AG09309 (cell line): ENCODE results near the gene RELN.
A peak's percentile ranks its signal among the peaks of the same experiment; 100 is the strongest.

Experiments used
- DNase-seq: peaks from one replicate; pipeline ENCODE4 v3.0.0-alpha.2; 2010; ENCODE audit warnings: low read depth
- H3K4me3 ChIP-seq: 2 replicates; pipeline ENCODE4 v1.5.1; 2011; ENCODE audit warnings: mild to moderate bottlenecking, low read depth, low read length, moderate library complexity; ENCODE audit not compliant: control insufficient read depth
- CTCF ChIP-seq: IDR thresholded peaks from 2 replicates; pipeline ENCODE4 v1.5.1; 2011; ENCODE audit warnings: mild to moderate bottlenecking, low read depth, low read length, inconsistent platforms; ENCODE audit not compliant: insufficient read depth, control insufficient read depth; ENCODE audit errors: missing control alignments

RELN gene

DNA sequence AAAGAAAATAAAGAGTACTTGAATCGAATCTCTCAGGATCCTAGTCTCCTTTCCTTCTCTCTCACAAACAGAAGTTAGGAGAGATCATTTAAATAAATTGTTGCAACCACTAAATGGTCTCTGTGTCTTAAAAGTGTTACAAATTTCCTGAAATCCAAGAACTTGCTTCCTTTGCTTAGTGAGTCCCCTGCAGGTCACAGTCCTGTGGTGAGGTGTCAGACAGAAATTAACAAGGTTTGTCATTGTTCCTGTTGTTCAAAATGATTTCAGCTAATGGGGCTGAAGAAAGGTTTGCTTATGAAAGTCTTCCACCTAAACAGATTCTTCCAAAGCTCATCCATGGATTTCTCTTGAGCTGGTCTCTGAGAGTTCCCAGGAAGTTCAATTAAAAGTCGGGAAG lies 391.9 kb downstream of the RELN start:
- TF ChIP-seq CTCF, result no peak
- DNase-seq, result no peak

GRCh38 chr7:103594186-103594585 lies 395.3 kb downstream of the RELN start:
- no peak for TF ChIP-seq CTCF
- no peak overlapping the region for H3K4me3 ChIP-seq
- DNase-seq, result no peak

More for the DNA sequence above, 391.9 kb downstream of the RELN start:
- no peak overlapping the region for H3K4me3 ChIP-seq

GRCh38 chr7:103593691-103594090 lies 395.8 kb downstream of the RELN start:
- DNase-seq, result peak; percentile 28
- H3K4me3 ChIP-seq, result no peak overlapping the region
- TF ChIP-seq CTCF, result no peak

GRCh38 chr7:103592844-103593243 lies 396.6 kb downstream of the RELN start:
- no peak overlapping the region for H3K4me3 ChIP-seq
- no peak for DNase-seq
- no peak for TF ChIP-seq CTCF

DNA sequence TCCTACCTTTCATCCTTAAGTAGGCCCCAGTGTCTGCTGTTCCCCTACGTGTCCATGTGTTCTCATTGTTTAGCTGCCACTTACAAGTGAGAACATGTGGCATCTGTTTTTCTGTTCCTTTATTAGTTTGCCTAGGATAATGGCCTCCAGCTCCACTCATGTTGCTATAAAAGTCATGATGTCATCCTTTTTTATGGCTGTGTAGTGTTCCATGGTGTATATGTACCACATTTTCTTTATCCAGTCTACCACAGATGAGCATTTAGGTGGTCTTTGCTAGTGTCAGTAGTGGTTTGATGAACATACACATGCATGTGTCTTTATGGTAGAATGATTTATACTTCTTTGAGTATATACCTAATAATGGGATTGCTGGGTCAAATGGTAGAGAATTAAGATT lies 397.3 kb downstream of the RELN start:
- TF ChIP-seq CTCF, result no peak
- no peak overlapping the region for H3K4me3 ChIP-seq
- no peak for DNase-seq

GRCh38 chr7:103580031-103580430 lies 409.4 kb downstream of the RELN start:
- no peak for DNase-seq
- no peak for TF ChIP-seq CTCF
- H3K4me3 ChIP-seq, result no peak overlapping the region

DNA sequence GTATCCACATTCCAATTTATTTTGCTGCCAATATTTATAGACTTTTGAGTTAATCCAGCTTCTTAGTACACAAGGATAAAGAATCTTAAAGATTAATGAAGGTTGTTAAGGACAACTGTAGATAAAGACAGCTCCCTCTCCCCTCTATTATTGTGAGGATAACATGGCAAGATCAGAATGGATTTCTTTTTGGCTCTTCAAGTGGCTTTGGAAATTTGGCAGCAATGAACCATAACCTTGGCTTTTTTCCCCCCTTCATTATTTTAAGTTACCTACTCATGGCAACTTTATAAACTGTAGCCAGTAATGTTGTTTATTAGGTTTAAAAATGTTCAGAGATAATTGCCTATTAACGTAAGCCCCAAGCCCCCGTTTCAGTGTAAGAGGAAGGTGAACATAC lies 412.4 kb downstream of the RELN start:
- no peak overlapping the region for H3K4me3 ChIP-seq
- TF ChIP-seq CTCF, result no peak

More for the DNA sequence above, 412.4 kb downstream of the RELN start:
- no peak for DNase-seq
